GM20431 (cell line): ENCODE measurements around the gene HAVCR1.
"Not testable (repeated sequence)": the region's sequence is repeated elsewhere in the genome, so short reads cannot be mapped to it uniquely, and the experiment has no call there.

Experiments
- in situ Hi-C: fragments of 300-500 bp; cut with MseI, MboI; formaldehyde crosslinking; loops from one replicate; pipeline ENCODE4 v1.15.0; 2020; ENCODE audit warnings: low sequenced_read_pairs; ENCODE audit not compliant: unreplicated experiment

Gene HAVCR1

GRCh38 chr5:157051604-157052245, 7.2 kb downstream of the HAVCR1 start:
- in situ Hi-C loops: no loop called here

GRCh38 chr5:157050050-157050449, 8.9 kb downstream of the HAVCR1 start:
- in situ Hi-C loops: no loop called here

GRCh38 chr5:157049605-157050004, 9.3 kb downstream of the HAVCR1 start:
- in situ Hi-C loops: no loop called here

GRCh38 chr5:157047898-157048297, 11.0 kb downstream of the HAVCR1 start:
- in situ Hi-C loops: no loop called here

GRCh38 chr5:157047016-157047415, 11.9 kb downstream of the HAVCR1 start:
- in situ Hi-C loops: not testable (repeated sequence)

- in situ Hi-C loops: no loop called here
Measured at GRCh38 chr5:157046041-157046440, 12.9 kb downstream of the HAVCR1 start.

GRCh38 chr5:157045601-157046000, 13.3 kb downstream of the HAVCR1 start:
- in situ Hi-C loops: no loop called here

GRCh38 chr5:157038568-157039187, 20.2 kb downstream of the HAVCR1 start:
- in situ Hi-C loops: no loop called here

GRCh38 chr5:157034106-157035072, 24.5 kb downstream of the HAVCR1 start:
- in situ Hi-C loops: not testable (repeated sequence)

- in situ Hi-C loops: no loop called here
Measured at GRCh38 chr5:157033071-157033583, 25.8 kb downstream of the HAVCR1 start.

GRCh38 chr5:157030692-157031091, 28.2 kb downstream of the HAVCR1 start:
- in situ Hi-C loops: no loop called here

- in situ Hi-C loops: no loop called here
Measured at GRCh38 chr5:157029457-157029856, 29.5 kb downstream of the HAVCR1 start.

- in situ Hi-C loops: not testable (repeated sequence)
Measured at GRCh38 chr5:157027663-157028062, 31.3 kb downstream of the HAVCR1 start.

GRCh38 chr5:157026789-157027424, 32.0 kb downstream of the HAVCR1 start:
- in situ Hi-C loops: no loop called here

GRCh38 chr5:157025093-157025698, 33.7 kb downstream of the HAVCR1 start:
- in situ Hi-C loops: no loop called here

GRCh38 chr5:157024208-157024959, 34.5 kb downstream of the HAVCR1 start:
- in situ Hi-C loops: no loop called here

- in situ Hi-C loops: no loop called here
Measured at GRCh38 chr5:157022024-157022423, 36.9 kb downstream of the HAVCR1 start.

GRCh38 chr5:157020511-157021222, 38.2 kb downstream of the HAVCR1 start:
- in situ Hi-C loops: no loop called here
